H9 (cell line): ENCODE results near the gene CNNM2. TPM values are rescaled to one million over a fixed set of nuclear protein-coding genes. Genes with fewer than 3 reads are reported as not detected.

ENCODE experiments used
- DNase-seq: peaks from one replicate; pipeline ENCODE4 v3.0.0-alpha.2; 2017
- H2AFZ ChIP-seq: one replicate; pipeline ENCODE4 v1.6.1; 2013; ENCODE audit warnings: mild to moderate bottlenecking, low read length, control low read depth, moderate library complexity
- H2AK5ac ChIP-seq: 2 replicates; pipeline ENCODE4 v1.6.1; 2013; ENCODE audit warnings: low read length, control low read depth, mixed read lengths; ENCODE audit not compliant: insufficient read length
- H2BK120ac ChIP-seq: one replicate; pipeline ENCODE4 v1.6.1; 2013; ENCODE audit warnings: low read depth, mild to moderate bottlenecking, low read length, control low read depth, inconsistent platforms; ENCODE audit not compliant: poor library complexity, severe bottlenecking
- H2BK12ac ChIP-seq: 2 replicates; pipeline ENCODE4 v1.6.1; 2013; ENCODE audit warnings: low read length, control low read depth, mixed read lengths, low read depth; ENCODE audit not compliant: insufficient read length
- H2BK15ac ChIP-seq: 2 replicates; pipeline ENCODE4 v1.6.1; 2013; ENCODE audit warnings: low read depth, low read length, control low read depth
- H2BK20ac ChIP-seq: one replicate; pipeline ENCODE4 v1.6.1; 2013; ENCODE audit warnings: low read depth, mild to moderate bottlenecking, low read length, control low read depth, inconsistent platforms; ENCODE audit not compliant: poor library complexity, severe bottlenecking
- H2BK5ac ChIP-seq: 2 replicates; pipeline ENCODE4 v1.6.1; 2013; ENCODE audit warnings: low read length, control low read depth, mixed read lengths; ENCODE audit not compliant: insufficient read length
- H3K14ac ChIP-seq: 2 replicates; pipeline ENCODE4 v1.6.1; 2013; ENCODE audit warnings: low read length, control low read depth; ENCODE audit not compliant: insufficient read depth
- H3K18ac ChIP-seq: 2 replicates; pipeline ENCODE4 v1.6.1; 2013; ENCODE audit warnings: low read depth, mild to moderate bottlenecking, mixed read lengths, low read length, control low read depth; ENCODE audit not compliant: insufficient read length
- H3K23ac ChIP-seq: 2 replicates; pipeline ENCODE4 v1.6.1; 2013; ENCODE audit warnings: low read length, control low read depth, mixed read lengths, low read depth; ENCODE audit not compliant: insufficient read length
- H3K23me2 ChIP-seq: 2 replicates; pipeline ENCODE4 v1.6.1; 2013; ENCODE audit warnings: low read depth, mild to moderate bottlenecking, mixed read lengths, low read length, control low read depth; ENCODE audit not compliant: insufficient read length, poor library complexity, severe bottlenecking
- H3K27ac ChIP-seq: 2 replicates; pipeline ENCODE4 v1.5.1; 2013; ENCODE audit warnings: low read length, control low read depth, mixed read lengths, low read depth; ENCODE audit not compliant: insufficient read length
- H3K27me3 ChIP-seq: 2 replicates; pipeline ENCODE4 v1.6.1; 2013; ENCODE audit warnings: low read length, control low read depth, inconsistent platforms; ENCODE audit not compliant: insufficient read depth
- H3K4ac ChIP-seq: 2 replicates; pipeline ENCODE4 v1.6.1; 2013; ENCODE audit warnings: low read depth, mild to moderate bottlenecking, control low read depth, inconsistent platforms, low read length, moderate library complexity
- H3K4me1 ChIP-seq: 2 replicates; pipeline ENCODE4 v1.6.1; 2013; ENCODE audit warnings: low read length, control low read depth, inconsistent platforms; ENCODE audit not compliant: insufficient read depth
- H3K4me2 ChIP-seq: 2 replicates; pipeline ENCODE4 v1.6.1; 2013; ENCODE audit warnings: low read length, control low read depth, mixed read lengths; ENCODE audit not compliant: insufficient read length, insufficient read depth
- H3K56ac ChIP-seq: 2 replicates; pipeline ENCODE4 v1.6.1; 2013; ENCODE audit warnings: low read depth, mild to moderate bottlenecking, mixed read lengths, low read length, control low read depth; ENCODE audit not compliant: insufficient read length
- H3K79me1 ChIP-seq: 2 replicates; pipeline ENCODE4 v1.6.1; 2013; ENCODE audit warnings: low read depth, mild to moderate bottlenecking, moderate library complexity, low read length, control low read depth, inconsistent platforms; ENCODE audit not compliant: insufficient read depth, poor library complexity, severe bottlenecking
- H3K79me2 ChIP-seq: 2 replicates; pipeline ENCODE4 v1.6.1; 2013; ENCODE audit warnings: low read length, control low read depth, inconsistent platforms; ENCODE audit not compliant: insufficient read depth
- H3K9ac ChIP-seq: 2 replicates; pipeline ENCODE4 v1.6.1; 2013; ENCODE audit warnings: low read length, control low read depth, mixed read lengths; ENCODE audit not compliant: insufficient read length; ENCODE audit errors: extremely low read depth
- H3K9me3 ChIP-seq: one replicate; pipeline ENCODE4 v1.6.1; 2013; ENCODE audit warnings: low read depth, low read length, inconsistent platforms; ENCODE audit not compliant: control insufficient read depth
- H3T11ph ChIP-seq: one replicate; pipeline ENCODE4 v1.6.1; 2013; ENCODE audit warnings: mild to moderate bottlenecking, low read length, control low read depth, inconsistent platforms
- H4K20me1 ChIP-seq: one replicate; pipeline ENCODE4 v1.6.1; 2013; ENCODE audit not compliant: control insufficient read depth, insufficient read length, insufficient read depth
- H4K5ac ChIP-seq: 2 replicates; pipeline ENCODE4 v1.6.1; 2013; ENCODE audit warnings: low read depth, mild to moderate bottlenecking, mixed read lengths, low read length, control low read depth; ENCODE audit not compliant: insufficient read length
- H4K8ac ChIP-seq: replicated peaks from 2 replicates; pipeline ENCODE4 v1.6.1; 2013; ENCODE audit warnings: low read length, control low read depth, mixed read lengths, low read depth; ENCODE audit not compliant: insufficient read length
- H4K91ac ChIP-seq: 2 replicates; pipeline ENCODE4 v1.6.1; 2013; ENCODE audit warnings: low read depth, mild to moderate bottlenecking, moderate library complexity, mixed read lengths, low read length, control low read depth; ENCODE audit not compliant: insufficient read length
- H3K27ac Mint-ChIP-seq, 3 experiments: 2 replicates in 2 of 3; 3 replicates in 1 of 3; pipeline ENCODE4 v1.8.0; 2020 to 2021; ENCODE audit warnings: mixed read lengths in 3 of 3, mild to moderate bottlenecking in 1 of 3, moderate library complexity in 1 of 3
- H3K27me3 Mint-ChIP-seq: 2 replicates; pipeline ENCODE4 v1.8.0; 2021; ENCODE audit warnings: low read depth, mild to moderate bottlenecking, moderate library complexity, mixed read lengths
- H3K36me3 Mint-ChIP-seq, 3 experiments: 2 replicates in 2 of 3; 3 replicates in 1 of 3; pipeline ENCODE4 v1.8.0; 2020 to 2021; ENCODE audit warnings: low read depth in 3 of 3, mixed read lengths in 3 of 3; ENCODE audit not compliant: insufficient read depth in 1 of 3
- H3K4me1 Mint-ChIP-seq, 2 experiments: 2 replicates each; pipeline ENCODE4 v1.8.0; 2020; ENCODE audit warnings: mixed read lengths in 2 of 2
- H3K4me3 Mint-ChIP-seq, 2 experiments: 2 replicates in 1 of 2; 3 replicates in 1 of 2; pipeline ENCODE4 v1.8.0; 2020 to 2021; ENCODE audit warnings: mild to moderate bottlenecking in 2 of 2, mixed read lengths in 2 of 2, moderate library complexity in 1 of 2
- H3K9me3 Mint-ChIP-seq, 2 experiments: 2 replicates in 1 of 2; 3 replicates in 1 of 2; pipeline ENCODE4 v1.8.0; 2020; ENCODE audit warnings: mild to moderate bottlenecking in 2 of 2, mixed read lengths in 2 of 2, moderate library complexity in 1 of 2
- CTCF ChIP-seq: fragments of 200-600 bp; sonication (generic); conservative IDR thresholded peaks from 3 replicates; pipeline ENCODE4 v1.8.0; 2021; ENCODE audit warnings: antibody characterized with exemption, mild to moderate bottlenecking
- WGBS: extraction: QIAGEN DNeasy Blood & Tissue Kit; methylation state at CpG from one replicate; pipeline ENCODE4 v1.1.7; 2013; ENCODE audit warnings: missing lambda C conversion rate, low lambda C conversion rate, mixed read lengths; ENCODE audit not compliant: insufficient read length; ENCODE audit errors: extremely low coverage; 5-methylcytosine and 5-hydroxymethylcytosine counted together
- total RNA-seq: library from RNA; stranded (reverse); gene quantifications from 2 replicates; pipeline ENCODE4 v1.2.1, GENCODE V29; 2021

The CNNM2 gene
- total RNA-seq, 1 experiment from 2014 or later: 17.5 TPM

GRCh38 chr10:102894466-102895213 lies 23.5 kb upstream of the CNNM2 start:
- Histone ChIP-seq H2BK120ac (no peak overlapping the region), H3K4me1 (no peaks in the 10 kb centered on the region), H4K5ac (no peak overlapping the region), H3K79me1 (no peaks in the 10 kb centered on the region), H3K56ac (no peak overlapping the region), H3T11ph (no peak overlapping the region), H3K18ac (no peak overlapping the region), H2BK15ac (no peak overlapping the region), H3K27me3 (no peaks in the 10 kb centered on the region), H2BK20ac (no peak overlapping the region), H2BK12ac (no peak overlapping the region), H3K23ac (no peak overlapping the region), H2BK5ac (no peak overlapping the region), H4K91ac (no peak overlapping the region), H3K9ac (no peak overlapping the region), H4K20me1 (no peaks in the 10 kb centered on the region), H2AK5ac (no peak overlapping the region), H3K14ac (no peak overlapping the region), H3K23me2 (no peaks in the 10 kb centered on the region), H3K9me3 (no peaks in the 10 kb centered on the region), H3K4ac (no peak overlapping the region), H2AFZ (no peak overlapping the region), H3K4me2 (no peak overlapping the region), H4K8ac (no peak overlapping the region), H3K27ac (no peak overlapping the region), H3K79me2 (no peaks in the 10 kb centered on the region)
- 0 out of 3 replicates have a peak, but pooled peaks have one; percentile 8 for TF ChIP-seq CTCF
- H3K36me3 Mint-ChIP-seq: peaks cover 7 to 24% (median 21%) of the 10 kb centered on the region in 3 experiments
- peaks cover 1 to 7% of the 10 kb centered on the region in 2 experiments; a peak in 3 of 5 replicates for H3K9me3 Mint-ChIP-seq
- peaks cover 6 to 8% of the 10 kb centered on the region in 2 experiments for H3K4me1 Mint-ChIP-seq
- DNase-seq: no peak
- no peak overlapping the region for H3K4me3 Mint-ChIP-seq
- no peaks in the 10 kb centered on the region for H3K27me3 Mint-ChIP-seq
- WGBS: no CpG with 5 or more reads among the region's 4 CpGs
- peak overlapping the region in 2 of 3 experiments; percentile 70 to 89; a peak in 4 of 7 replicates for H3K27ac Mint-ChIP-seq
